Endodermal cell (in vitro differentiated cells): ENCODE data around the gene FKBP15. TPM values are rescaled to one million over a fixed set of nuclear protein-coding genes. Genes with fewer than 3 reads are reported as not detected.
A peak's percentile ranks its signal among the peaks of the same experiment; 100 is the strongest.

Experiments used
- DNase-seq: peaks from one replicate; pipeline ENCODE4 v3.0.0-alpha.2; 2017
- H3K27ac ChIP-seq: 2 replicates; pipeline ENCODE4 v1.5.1; 2013; ENCODE audit warnings: mild to moderate bottlenecking, low read depth, low read length, moderate library complexity
- H3K27me3 ChIP-seq: 2 replicates; pipeline ENCODE4 v1.6.1; 2013; ENCODE audit warnings: mild to moderate bottlenecking, low read length, moderate library complexity; ENCODE audit not compliant: insufficient read depth, control insufficient read depth, poor library complexity, severe bottlenecking
- H3K36me3 ChIP-seq: 2 replicates; pipeline ENCODE4 v1.7.0; 2013; ENCODE audit warnings: mild to moderate bottlenecking, low read length, moderate library complexity; ENCODE audit not compliant: control insufficient read depth, insufficient read depth
- H3K4me1 ChIP-seq: one replicate; pipeline ENCODE4 v1.7.0; 2013; ENCODE audit warnings: low read length; ENCODE audit not compliant: control insufficient read depth, insufficient read depth
- H3K4me3 ChIP-seq: 2 replicates; pipeline ENCODE4 v1.5.1; 2013; ENCODE audit warnings: mild to moderate bottlenecking, low read length, moderate library complexity
- H3K9ac ChIP-seq: 2 replicates; pipeline ENCODE4 v1.6.1; 2013; ENCODE audit warnings: mild to moderate bottlenecking, low read length, moderate library complexity; ENCODE audit not compliant: poor library complexity, severe bottlenecking; ENCODE audit errors: extremely low read depth
- H3K9me3 ChIP-seq: 2 replicates; pipeline ENCODE4 v1.6.1; 2013; ENCODE audit warnings: mild to moderate bottlenecking, low read length, moderate library complexity; ENCODE audit not compliant: control insufficient read depth
- H3K27ac Mint-ChIP-seq: 2 replicates; pipeline ENCODE4 v1.8.0; 2020; ENCODE audit warnings: mixed read lengths
- H3K27me3 Mint-ChIP-seq: 2 replicates; pipeline ENCODE4 v1.8.0; 2021; ENCODE audit warnings: mild to moderate bottlenecking, mixed read lengths; ENCODE audit not compliant: insufficient read depth
- H3K36me3 Mint-ChIP-seq: 2 replicates; pipeline ENCODE4 v1.8.0; 2020; ENCODE audit warnings: low read depth, mixed read lengths
- H3K4me1 Mint-ChIP-seq: 2 replicates; pipeline ENCODE4 v1.8.0; 2020; ENCODE audit warnings: mixed read lengths
- H3K4me3 Mint-ChIP-seq: 2 replicates; pipeline ENCODE4 v1.8.0; 2020; ENCODE audit warnings: mild to moderate bottlenecking, moderate library complexity, mixed read lengths
- H3K9me3 Mint-ChIP-seq: 2 replicates; pipeline ENCODE4 v1.8.0; 2020; ENCODE audit warnings: mild to moderate bottlenecking, mixed read lengths
- whole genome bisulfite sequencing, 2 experiments: methylation state at CpG; one replicate each; pipeline versions ENCODE4 v1.1.5 to v1.1.7; 2013; ENCODE audit warnings: missing lambda C conversion rate in 2 of 2, mixed read lengths in 1 of 2; ENCODE audit not compliant: insufficient coverage in 1 of 2, insufficient read length in 1 of 2; 5-methylcytosine and 5-hydroxymethylcytosine counted together
- total RNA-seq, 2 donors: library from RNA; stranded (reverse); fragmentation: NEBNext Ultra II Directional in 1 of 2; extraction: Animal tissue kit (Norgen Biotek cat#: 25700) in 1 of 2; gene quantifications; 2 replicates in 1 of 2; 3 replicates in 1 of 2; pipeline ENCODE4 v1.2.1, GENCODE V29; 2021
- TF ChIP-seq, protein P1 (sequence below): fragments of 200-600 bp; sonication (generic); conservative IDR thresholded peaks from 2 replicates; pipeline ENCODE4 v1.5.0; 2021; ENCODE audit warnings: antibody characterized with exemption, mild to moderate bottlenecking

The FKBP15 gene
- total RNA-seq, 2 donors from 2014 or later: 17.1 to 19.6 TPM

DNA sequence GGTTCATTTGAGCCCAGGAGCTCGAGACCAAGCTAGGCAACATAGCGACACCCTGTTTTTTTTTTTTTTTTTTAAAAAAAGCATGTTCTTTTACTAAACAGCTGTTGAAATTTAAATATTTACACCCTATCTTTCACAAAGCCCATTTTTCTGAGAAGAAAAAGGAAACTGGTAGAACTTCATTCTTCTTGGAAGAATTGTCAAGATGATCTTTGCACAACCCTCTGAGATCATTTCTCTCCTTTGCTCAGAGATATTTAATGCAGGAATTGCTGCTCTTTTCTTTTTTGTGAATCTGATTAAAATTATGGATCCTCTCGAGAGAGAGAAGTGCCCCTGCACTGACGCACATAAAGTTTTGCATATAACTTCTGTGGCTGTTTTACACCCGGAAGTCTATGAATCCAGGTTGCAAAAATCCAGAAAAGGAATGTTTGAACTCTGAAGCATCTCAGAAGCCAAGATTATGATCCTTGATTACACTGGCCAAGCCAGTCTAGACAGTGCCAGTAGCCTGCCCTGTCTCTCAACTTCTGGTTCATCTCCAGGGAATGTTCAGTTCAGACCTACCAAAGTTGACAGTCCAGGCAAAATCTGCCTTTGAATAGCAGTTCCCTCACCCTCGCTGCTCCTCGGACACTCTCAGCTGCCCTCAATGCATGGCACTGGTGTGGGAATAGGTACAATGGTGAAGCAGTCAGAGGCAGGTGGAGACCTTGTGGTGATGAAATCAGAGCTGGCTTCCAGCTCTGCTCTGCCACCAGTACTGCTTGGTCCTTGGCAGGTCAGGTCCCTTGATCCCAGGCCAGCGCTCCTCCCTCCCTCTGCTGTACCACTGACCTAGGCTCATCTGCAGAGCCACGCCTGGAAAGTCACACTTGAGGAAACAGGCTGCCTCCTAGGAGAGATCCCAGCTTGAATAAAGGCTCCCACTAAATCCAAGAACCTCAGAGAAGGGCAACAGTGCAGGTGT lies 83.6 kb downstream of the FKBP15 start:
- Mint-ChIP-seq H3K4me1 (no peaks in the 10 kb centered on the region), H3K36me3 (no peaks in the 10 kb centered on the region), H3K9me3 (peaks cover 24% of the 10 kb centered on the region), H3K27me3 (peaks cover 6% of the 10 kb centered on the region), H3K4me3 (no peak overlapping the region), H3K27ac (no peak overlapping the region)
- TF ChIP-seq, protein P1, sequence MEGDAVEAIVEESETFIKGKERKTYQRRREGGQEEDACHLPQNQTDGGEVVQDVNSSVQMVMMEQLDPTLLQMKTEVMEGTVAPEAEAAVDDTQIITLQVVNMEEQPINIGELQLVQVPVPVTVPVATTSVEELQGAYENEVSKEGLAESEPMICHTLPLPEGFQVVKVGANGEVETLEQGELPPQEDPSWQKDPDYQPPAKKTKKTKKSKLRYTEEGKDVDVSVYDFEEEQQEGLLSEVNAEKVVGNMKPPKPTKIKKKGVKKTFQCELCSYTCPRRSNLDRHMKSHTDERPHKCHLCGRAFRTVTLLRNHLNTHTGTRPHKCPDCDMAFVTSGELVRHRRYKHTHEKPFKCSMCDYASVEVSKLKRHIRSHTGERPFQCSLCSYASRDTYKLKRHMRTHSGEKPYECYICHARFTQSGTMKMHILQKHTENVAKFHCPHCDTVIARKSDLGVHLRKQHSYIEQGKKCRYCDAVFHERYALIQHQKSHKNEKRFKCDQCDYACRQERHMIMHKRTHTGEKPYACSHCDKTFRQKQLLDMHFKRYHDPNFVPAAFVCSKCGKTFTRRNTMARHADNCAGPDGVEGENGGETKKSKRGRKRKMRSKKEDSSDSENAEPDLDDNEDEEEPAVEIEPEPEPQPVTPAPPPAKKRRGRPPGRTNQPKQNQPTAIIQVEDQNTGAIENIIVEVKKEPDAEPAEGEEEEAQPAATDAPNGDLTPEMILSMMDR: no peak
- H3K9ac ChIP-seq: no peak overlapping the region
- H3K9me3 ChIP-seq: no peaks in the 10 kb centered on the region
- no peak overlapping the region for H3K4me3 ChIP-seq
- no peak for DNase-seq
- H3K4me1 ChIP-seq: no peaks in the 10 kb centered on the region
- no peaks in the 10 kb centered on the region for H3K36me3 ChIP-seq
- peaks cover 31% of the 10 kb centered on the region for H3K27me3 ChIP-seq
- WGBS, 2 experiments: 79 to 83% methylated on average over 5 to 9 of the region's 9 CpGs
- no peak overlapping the region for H3K27ac ChIP-seq

DNA sequence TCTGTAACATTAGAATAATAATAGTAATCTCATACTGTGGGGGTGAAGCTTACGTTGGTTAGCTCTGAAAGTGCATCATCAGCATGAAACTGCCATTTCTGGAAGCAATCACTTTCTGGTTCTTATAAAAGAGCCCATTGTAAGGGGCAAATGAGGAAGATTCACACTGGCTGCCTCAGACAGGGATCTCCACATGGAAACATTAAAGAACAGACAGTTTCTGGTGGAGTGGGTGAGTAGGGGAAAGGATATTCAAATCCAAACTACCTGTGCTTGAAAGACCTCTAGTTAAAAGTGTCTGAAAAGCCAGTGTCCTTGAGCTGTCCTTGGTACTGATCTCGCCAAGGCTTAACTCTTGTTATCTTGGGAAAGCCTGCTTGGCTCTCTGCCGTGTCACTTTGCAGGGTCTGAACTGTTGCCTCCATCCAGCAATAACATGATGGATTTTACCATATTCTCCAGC lies 89.4 kb downstream of the FKBP15 start:
- Mint-ChIP-seq H3K4me1 (no peaks in the 10 kb centered on the region), H3K4me3 (no peak overlapping the region)

DNA sequence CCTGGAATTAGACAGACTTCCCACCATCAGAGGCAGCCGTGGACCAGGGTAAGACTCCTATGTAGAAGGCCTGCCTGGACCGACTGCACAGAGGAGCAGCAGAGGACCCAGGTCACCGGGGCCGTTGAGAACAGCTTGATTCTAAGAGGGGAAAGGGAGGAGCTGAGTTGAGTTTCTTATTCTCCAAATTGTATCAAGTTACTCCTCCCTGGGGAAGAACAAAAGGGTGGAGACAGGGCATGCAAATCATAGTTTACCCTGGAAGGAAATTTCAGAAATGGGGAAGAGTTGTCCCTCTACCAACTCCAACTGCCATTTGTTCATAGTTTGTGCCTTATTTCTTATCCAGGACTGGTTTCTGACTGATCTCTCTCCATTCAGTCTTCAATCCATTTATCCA lies 91.2 kb downstream of the FKBP15 start:
- no peak overlapping the region for H3K27ac ChIP-seq
- H3K4me1 ChIP-seq: no peaks in the 10 kb centered on the region
- Mint-ChIP-seq H3K4me3 (no peak overlapping the region), H3K27me3 (peaks cover 6% of the 10 kb centered on the region), H3K27ac (no peak overlapping the region), H3K4me1 (no peaks in the 10 kb centered on the region), H3K36me3 (no peaks in the 10 kb centered on the region), H3K9me3 (no peaks in the 10 kb centered on the region)
- no peak overlapping the region for H3K9ac ChIP-seq
- no peak for DNase-seq
- no peaks in the 10 kb centered on the region for H3K36me3 ChIP-seq
- H3K9me3 ChIP-seq: no peaks in the 10 kb centered on the region
- TF ChIP-seq, protein P1: no peak
- WGBS, 2 experiments: 67% methylated on average over 4 of the region's 4 CpGs; no CpG with 5 or more reads in 1 of the 2 experiments
- peaks cover 24% of the 10 kb centered on the region for H3K27me3 ChIP-seq
- no peak overlapping the region for H3K4me3 ChIP-seq

More for the DNA sequence above, 89.4 kb downstream of the FKBP15 start:
- Histone ChIP-seq H3K4me1 (no peaks in the 10 kb centered on the region), H3K9ac (no peak overlapping the region), H3K36me3 (no peaks in the 10 kb centered on the region), H3K27me3 (peaks cover 30% of the 10 kb centered on the region), H3K4me3 (no peak overlapping the region), H3K27ac (no peak overlapping the region), H3K9me3 (no peaks in the 10 kb centered on the region)
- TF ChIP-seq, protein P1: no peak
- peaks cover under 1% of the 10 kb centered on the region for H3K27me3 Mint-ChIP-seq
- no peaks in the 10 kb centered on the region for H3K9me3 Mint-ChIP-seq
- no peaks in the 10 kb centered on the region for H3K36me3 Mint-ChIP-seq
- peak; percentile 81 for DNase-seq
- WGBS, 2 experiments: 30 to 41% methylated on average over 3 of the region's 3 CpGs
- H3K27ac Mint-ChIP-seq: no peak overlapping the region
